ENCODE results near the gene SPARC.

DNA sequence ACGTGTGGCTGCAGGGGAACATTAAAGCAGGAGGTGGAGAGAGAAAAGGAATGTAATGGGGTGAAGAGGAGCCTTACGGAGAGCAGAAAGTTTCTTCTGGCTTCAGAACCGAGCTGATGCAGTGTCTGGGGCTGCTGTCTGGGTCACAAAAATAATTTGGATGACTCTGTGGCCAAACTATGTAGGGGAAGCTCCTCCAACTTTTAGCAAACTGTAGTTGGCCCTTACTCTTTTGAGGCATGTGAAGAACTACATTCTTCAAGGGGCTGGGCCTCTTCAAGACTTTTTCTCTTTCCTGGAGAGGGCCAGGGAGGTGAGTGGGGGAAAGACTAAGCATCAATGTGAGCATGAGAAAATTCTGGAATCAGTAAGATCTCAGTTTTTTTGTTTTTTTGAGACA lies 31.9 kb upstream of the SPARC start:
- TF ChIP-seq, protein P1, sequence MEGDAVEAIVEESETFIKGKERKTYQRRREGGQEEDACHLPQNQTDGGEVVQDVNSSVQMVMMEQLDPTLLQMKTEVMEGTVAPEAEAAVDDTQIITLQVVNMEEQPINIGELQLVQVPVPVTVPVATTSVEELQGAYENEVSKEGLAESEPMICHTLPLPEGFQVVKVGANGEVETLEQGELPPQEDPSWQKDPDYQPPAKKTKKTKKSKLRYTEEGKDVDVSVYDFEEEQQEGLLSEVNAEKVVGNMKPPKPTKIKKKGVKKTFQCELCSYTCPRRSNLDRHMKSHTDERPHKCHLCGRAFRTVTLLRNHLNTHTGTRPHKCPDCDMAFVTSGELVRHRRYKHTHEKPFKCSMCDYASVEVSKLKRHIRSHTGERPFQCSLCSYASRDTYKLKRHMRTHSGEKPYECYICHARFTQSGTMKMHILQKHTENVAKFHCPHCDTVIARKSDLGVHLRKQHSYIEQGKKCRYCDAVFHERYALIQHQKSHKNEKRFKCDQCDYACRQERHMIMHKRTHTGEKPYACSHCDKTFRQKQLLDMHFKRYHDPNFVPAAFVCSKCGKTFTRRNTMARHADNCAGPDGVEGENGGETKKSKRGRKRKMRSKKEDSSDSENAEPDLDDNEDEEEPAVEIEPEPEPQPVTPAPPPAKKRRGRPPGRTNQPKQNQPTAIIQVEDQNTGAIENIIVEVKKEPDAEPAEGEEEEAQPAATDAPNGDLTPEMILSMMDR (IDR thresholded peaks at IDR 0.05), result no peak
- TF ChIP-seq POLR2A (IDR thresholded peaks at IDR 0.05), result no peak

Measured in uterus (tissue), 2 donors.